MCF 10A (cell line): ENCODE measurements around the gene ANKRD39. TPM values are rescaled to one million over a fixed set of nuclear protein-coding genes. Genes with fewer than 3 reads are reported as not detected.

Source experiments
- BruUV-seq: library from RNA; stranded (reverse); fragments of 400-500 nt; replicated peaks from 2 replicates; lab custom pipeline; 2021; lab: Mats Ljungman, UMichigan
- CTCF ChIA-PET: fragments of 300-600 bp; sonication (Branson Sonifier 250); formaldehyde crosslinking; extraction: SDS; loops from one replicate; lab custom pipeline; 2021; ENCODE audit warnings: antibody characterized with exemption, inconsistent platforms; lab: Yijun Ruan, JAX
- POLR2A ChIA-PET: fragments of 300-600, 350-650 bp; sonication (Branson Sonifier 250); formaldehyde crosslinking; extraction: SDS; loops from one replicate; lab custom pipeline; 2020; ENCODE audit warnings: antibody characterized with exemption, inconsistent platforms; lab: Yijun Ruan, JAX
- DNase-seq: peaks from one replicate; pipeline ENCODE4 v3.0.0-alpha.2; 2018; ENCODE audit not compliant: unreplicated experiment
- H3K27ac Mint-ChIP-seq: one replicate; pipeline ENCODE4 v1.8.0; 2022; ENCODE audit warnings: mild to moderate bottlenecking, low read depth, mixed read lengths; ENCODE audit not compliant: unreplicated experiment
- H3K27me3 Mint-ChIP-seq: one replicate; pipeline ENCODE4 v1.8.0; 2022; ENCODE audit warnings: mixed read lengths; ENCODE audit not compliant: insufficient read depth, unreplicated experiment
- H3K36me3 Mint-ChIP-seq: one replicate; pipeline ENCODE4 v1.8.0; 2022; ENCODE audit warnings: mild to moderate bottlenecking, moderate library complexity, mixed read lengths; ENCODE audit not compliant: insufficient read depth, unreplicated experiment
- H3K4me1 Mint-ChIP-seq: one replicate; pipeline ENCODE4 v1.8.0; 2022; ENCODE audit warnings: mixed read lengths; ENCODE audit not compliant: insufficient read depth, unreplicated experiment
- H3K4me3 Mint-ChIP-seq: one replicate; pipeline ENCODE4 v1.8.0; 2022; ENCODE audit warnings: mild to moderate bottlenecking, moderate library complexity, mixed read lengths; ENCODE audit not compliant: unreplicated experiment
- H3K9me3 Mint-ChIP-seq: one replicate; pipeline ENCODE4 v1.8.0; 2022; ENCODE audit warnings: mixed read lengths; ENCODE audit not compliant: unreplicated experiment
- CTCF ChIP-seq: fragments of 200-600 bp; IDR thresholded peaks from one replicate; pipeline ENCODE4 v1.8.0; 2022; ENCODE audit warnings: antibody characterized with exemption, mild to moderate bottlenecking; ENCODE audit not compliant: unreplicated experiment
- intact Hi-C: fragments of 100-400 bp; cut with micrococcal nuclease; formaldehyde crosslinking; loops from 2 replicates; pipeline ENCODE4 v1.14.1; 2022
- total RNA-seq: library from RNA; stranded (reverse); gene quantifications from 2 replicates; pipeline ENCODE4 v1.2.3, GENCODE V29; 2022

Gene ANKRD39
- total RNA-seq, 1 experiment from 2014 or later = 14.0 TPM

DNA sequence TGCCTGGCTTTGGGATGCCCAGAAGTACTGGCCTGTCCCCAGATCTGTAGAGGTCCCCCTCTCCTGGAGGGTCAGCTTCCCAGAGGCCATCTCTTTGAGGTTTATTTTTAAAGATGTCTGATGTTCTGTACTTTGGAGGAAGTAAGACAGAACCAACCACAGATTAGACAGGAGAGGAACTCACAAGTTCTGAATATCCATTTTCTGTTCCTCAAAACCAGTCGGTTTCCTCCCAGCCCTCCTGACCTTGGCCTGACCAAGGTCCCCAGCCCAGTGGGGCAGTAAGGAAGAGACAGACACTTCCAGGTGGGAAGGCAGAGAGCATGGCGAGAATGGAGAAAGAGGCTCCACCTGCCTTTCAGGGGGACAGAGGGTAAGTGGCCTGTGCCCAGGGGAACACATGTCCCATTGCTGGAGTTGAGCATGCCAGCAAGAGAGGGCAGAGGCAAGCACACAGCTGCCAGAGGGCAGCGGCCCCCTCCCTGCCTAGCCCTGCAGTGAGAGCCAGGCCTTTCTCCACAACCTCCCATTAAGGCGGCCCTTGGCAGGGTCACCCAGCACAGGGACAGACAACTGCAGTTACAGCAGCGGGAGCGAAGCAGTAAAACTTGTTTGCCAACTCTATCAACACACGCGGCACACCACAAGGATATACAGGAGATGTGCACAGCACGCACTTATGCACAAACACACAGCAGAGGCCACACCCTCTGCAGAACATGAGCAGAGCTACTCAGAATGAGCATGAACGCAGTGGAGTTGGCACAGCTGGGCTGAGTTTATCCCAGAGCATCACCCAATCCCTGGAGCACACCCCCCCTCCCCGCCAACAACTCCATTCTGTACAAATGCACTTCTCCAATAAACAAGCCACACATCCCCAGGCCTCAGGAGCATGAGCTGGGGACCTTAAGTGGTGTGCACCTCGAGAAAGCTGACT, 30.5 kb upstream of the ANKRD39 start:
- ChIA-PET CTCF (interaction anchor here (2.1 to 2.2 kb wide), 2 partner anchors 30 to 63 kb away, joined by 6 to 9 read pairs; partner anchors contain the start of gene ANKRD39), POLR2A (interaction anchor here (0.6 kb wide), 1 partner anchor 552 kb away, joined by 4 read pairs; no protein-coding TSS in a partner anchor)
- Mint-ChIP-seq H3K9me3 (no peaks in the 10 kb centered on the region), H3K27ac (no peak overlapping the region), H3K4me1 (peaks cover 32% of the 10 kb centered on the region), H3K36me3 (no peaks in the 10 kb centered on the region), H3K4me3 (no peak overlapping the region), H3K27me3 (no peaks in the 10 kb centered on the region)
- BruUV-seq = no TSS peak
- intact Hi-C loops = no loop called here
- DNase-seq = no peak
- TF ChIP-seq CTCF = no peak

DNA sequence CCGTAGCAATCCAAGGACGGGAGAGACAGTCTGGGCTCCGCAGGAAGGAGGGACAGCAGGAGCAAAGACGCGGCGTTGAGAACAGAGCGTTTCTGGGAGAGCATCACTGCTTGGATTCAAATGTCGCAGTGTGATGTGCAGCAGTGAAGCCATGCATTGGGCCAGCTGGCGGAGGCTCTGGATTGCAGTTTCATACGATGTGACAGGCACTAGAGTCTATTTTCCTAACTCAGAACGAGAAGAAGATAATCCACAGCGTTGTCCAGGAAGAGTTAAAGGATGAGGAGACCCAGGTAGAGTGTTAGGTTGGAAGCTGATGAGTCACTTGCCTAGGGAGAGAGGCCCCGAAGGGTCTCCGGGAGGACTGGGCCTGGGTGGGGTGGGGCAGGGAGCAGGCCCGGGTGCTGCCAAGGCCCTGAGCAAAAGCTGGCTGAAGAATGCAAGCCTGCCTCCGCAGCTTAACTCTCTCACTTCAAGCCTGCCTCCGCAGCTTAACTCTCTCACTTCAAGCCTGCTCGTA, 29.7 kb upstream of the ANKRD39 start:
- H3K27ac Mint-ChIP-seq = peak overlapping the region; percentile 57
- intact Hi-C loops = no loop called here

DNA sequence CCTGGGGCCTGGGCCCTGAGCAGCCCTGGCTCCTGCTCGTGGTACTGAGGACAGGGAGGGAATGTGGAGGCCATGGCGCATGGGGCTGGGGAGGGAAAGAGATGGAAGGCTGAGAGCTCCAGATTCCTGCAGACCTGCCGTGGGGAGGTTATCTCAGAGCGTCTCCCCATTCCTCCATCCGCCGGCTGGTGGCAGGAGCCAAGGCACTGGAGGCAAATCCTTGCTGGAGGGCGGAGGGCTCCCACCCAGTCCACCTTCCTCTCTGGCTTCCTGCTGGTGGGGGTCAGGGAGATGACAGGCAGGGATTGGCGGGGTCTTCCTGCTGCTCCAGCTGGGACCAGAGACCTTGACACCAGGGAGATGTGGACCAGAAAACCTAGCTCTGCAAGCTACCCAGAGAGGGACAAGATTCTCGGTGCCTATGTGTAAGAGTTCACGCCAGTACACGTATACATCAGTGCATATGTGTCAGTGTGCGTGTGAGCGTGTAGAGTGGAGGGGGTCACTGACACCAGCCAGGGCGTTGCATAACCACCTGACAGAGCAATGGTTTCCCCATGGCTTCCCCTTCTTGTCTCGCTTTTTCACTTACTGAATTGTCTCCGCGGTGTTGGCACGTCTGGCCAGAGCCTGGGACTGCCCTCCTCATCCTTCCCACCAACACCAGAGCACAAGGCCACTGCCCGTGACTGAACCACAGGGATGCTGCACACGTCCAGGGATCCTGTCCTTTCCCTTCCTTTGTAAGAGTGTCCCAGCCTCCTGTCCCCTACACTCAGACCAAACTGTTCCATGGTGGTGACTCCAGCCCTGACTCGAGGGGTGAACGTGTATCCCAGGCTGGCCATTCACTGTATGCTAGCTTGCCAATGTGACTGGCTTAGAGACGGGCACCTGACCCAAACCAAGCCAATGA, 27.9 kb upstream of the ANKRD39 start:
- no peaks in the 10 kb centered on the region for H3K9me3 Mint-ChIP-seq
- ChIA-PET POLR2A (interaction anchor here (0.5 to 1.6 kb wide), 3 partner anchors 8 to 244 kb away, joined by 3 to 5 read pairs (median 3); partner anchors contain the start of gene ANKRD39), CTCF (interaction anchor here (0.6 to 3.5 kb wide), 7 partner anchors 10 to 769 kb away, joined by 3 to 19 read pairs (median 3); partner anchors contain the start of genes ANKRD36 and ANKRD39)
- H3K4me3 Mint-ChIP-seq = no peak overlapping the region
- TF ChIP-seq CTCF = no peak
- intact Hi-C loops = no loop called here
- DNase-seq = no peak
- no peak overlapping the region for H3K27ac Mint-ChIP-seq
- no TSS peak for BruUV-seq
- peaks cover 23% of the 10 kb centered on the region for H3K4me1 Mint-ChIP-seq
- no peaks in the 10 kb centered on the region for H3K36me3 Mint-ChIP-seq
- no peaks in the 10 kb centered on the region for H3K27me3 Mint-ChIP-seq

More for the DNA sequence above, 29.7 kb upstream of the ANKRD39 start:
- ChIA-PET POLR2A (interaction anchor here (0.6 kb wide), 1 partner anchor 552 kb away, joined by 4 read pairs; no protein-coding TSS in a partner anchor), CTCF (interaction anchor here (2.1 to 2.2 kb wide), 2 partner anchors 29 to 64 kb away, joined by 6 to 9 read pairs; partner anchors contain the start of gene ANKRD39)
- Mint-ChIP-seq H3K36me3 (no peaks in the 10 kb centered on the region), H3K4me3 (no peak overlapping the region), H3K9me3 (no peaks in the 10 kb centered on the region), H3K4me1 (peaks cover 32% of the 10 kb centered on the region), H3K27me3 (no peaks in the 10 kb centered on the region)
- DNase-seq = no peak
- BruUV-seq = no TSS peak
- no peak for TF ChIP-seq CTCF
